ENCODE data around the gene CNST. TPM values are rescaled to one million over a fixed set of nuclear protein-coding genes. Genes with fewer than 3 reads are reported as not detected.
A peak's percentile ranks its signal among the peaks of the same experiment; 100 is the strongest.
"Not testable (repeated sequence)": the region's sequence is repeated elsewhere in the genome, so short reads cannot be mapped to it uniquely, and the experiment has no call there.

Gene CNST
- total RNA-seq, 1 donor from 2014 or later = 12.3 TPM

- Histone ChIP-seq H3K27me3 (ENCODE audit: control insufficient read depth, insufficient read depth, low read length) (no peaks in the 10 kb centered on the region), H3K36me3 (ENCODE audit: control insufficient read depth, insufficient read depth, low read length) (no peaks in the 10 kb centered on the region), H3K4me3 (ENCODE audit: low read depth, low read length) (peak overlapping the region; percentile 23)
- TF ChIP-seq, protein P1, sequence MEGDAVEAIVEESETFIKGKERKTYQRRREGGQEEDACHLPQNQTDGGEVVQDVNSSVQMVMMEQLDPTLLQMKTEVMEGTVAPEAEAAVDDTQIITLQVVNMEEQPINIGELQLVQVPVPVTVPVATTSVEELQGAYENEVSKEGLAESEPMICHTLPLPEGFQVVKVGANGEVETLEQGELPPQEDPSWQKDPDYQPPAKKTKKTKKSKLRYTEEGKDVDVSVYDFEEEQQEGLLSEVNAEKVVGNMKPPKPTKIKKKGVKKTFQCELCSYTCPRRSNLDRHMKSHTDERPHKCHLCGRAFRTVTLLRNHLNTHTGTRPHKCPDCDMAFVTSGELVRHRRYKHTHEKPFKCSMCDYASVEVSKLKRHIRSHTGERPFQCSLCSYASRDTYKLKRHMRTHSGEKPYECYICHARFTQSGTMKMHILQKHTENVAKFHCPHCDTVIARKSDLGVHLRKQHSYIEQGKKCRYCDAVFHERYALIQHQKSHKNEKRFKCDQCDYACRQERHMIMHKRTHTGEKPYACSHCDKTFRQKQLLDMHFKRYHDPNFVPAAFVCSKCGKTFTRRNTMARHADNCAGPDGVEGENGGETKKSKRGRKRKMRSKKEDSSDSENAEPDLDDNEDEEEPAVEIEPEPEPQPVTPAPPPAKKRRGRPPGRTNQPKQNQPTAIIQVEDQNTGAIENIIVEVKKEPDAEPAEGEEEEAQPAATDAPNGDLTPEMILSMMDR (IDR thresholded peaks at IDR 0.05; ENCODE audit: insufficient read depth, low read length, poor library complexity, severe bottlenecking) = peak; percentile 84
- DNase-seq (ENCODE audit: low read depth) = peak; percentile 29
These were observed 123.3 kb downstream of the CNST start for GRCh38 chr1:246689409-246690008.

- Histone ChIP-seq H3K27me3 (ENCODE audit: control insufficient read depth, insufficient read depth, low read length) (no peaks in the 10 kb centered on the region), H3K4me3 (ENCODE audit: low read depth, low read length) (no peak overlapping the region), H3K36me3 (ENCODE audit: control insufficient read depth, insufficient read depth, low read length) (no peaks in the 10 kb centered on the region)
- no peak for DNase-seq (ENCODE audit: low read depth)
- TF ChIP-seq, protein P1 (IDR thresholded peaks at IDR 0.05; ENCODE audit: insufficient read depth, low read length, poor library complexity, severe bottlenecking) = no peak
These were observed 123.8 kb downstream of the CNST start for GRCh38 chr1:246690100-246690499.

DNA sequence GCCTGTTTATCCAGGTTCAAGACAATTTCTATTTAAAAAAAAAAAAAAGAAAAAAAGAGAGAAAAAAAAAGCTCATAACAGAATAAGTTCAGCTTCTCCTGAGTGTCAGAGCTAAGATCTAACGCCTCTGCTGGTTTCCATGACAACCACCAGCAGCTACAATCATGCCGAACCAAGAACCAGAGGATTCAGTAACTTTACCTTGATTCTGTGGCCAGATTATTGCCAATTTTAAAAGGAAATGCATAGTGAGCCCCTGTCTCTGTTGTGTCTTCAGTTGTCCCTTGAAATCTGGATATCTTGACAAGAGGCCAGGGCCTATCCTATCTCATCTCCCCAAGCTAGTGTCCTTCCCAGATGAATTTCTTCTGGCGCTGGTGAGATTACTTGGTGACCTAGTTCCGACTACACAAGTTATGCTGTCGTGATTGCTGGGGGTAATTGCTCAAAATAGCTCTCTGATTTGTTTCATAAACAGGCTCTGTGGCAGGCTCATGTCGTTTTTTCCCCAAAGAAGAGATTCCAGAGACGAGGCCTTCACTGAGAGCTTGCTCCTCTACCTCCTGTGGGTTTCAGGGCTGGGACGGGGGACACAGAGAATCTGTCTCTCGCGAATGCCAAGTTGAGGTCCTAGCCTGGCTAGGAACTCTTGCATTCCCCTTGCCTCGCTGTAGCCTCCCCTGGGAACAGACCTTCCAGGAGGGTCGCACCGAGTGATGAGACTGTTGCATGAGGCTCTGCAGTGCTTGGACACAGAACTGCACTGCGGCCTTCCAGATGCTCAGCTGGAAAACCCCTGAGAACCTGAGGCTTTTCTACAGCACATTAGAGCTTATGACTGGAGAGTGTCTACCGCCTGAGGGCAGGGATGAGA, 125.6 kb downstream of the CNST start:
- no peaks in the 10 kb centered on the region for H3K36me3 ChIP-seq (ENCODE audit: control insufficient read depth, insufficient read depth, low read length)

DNA sequence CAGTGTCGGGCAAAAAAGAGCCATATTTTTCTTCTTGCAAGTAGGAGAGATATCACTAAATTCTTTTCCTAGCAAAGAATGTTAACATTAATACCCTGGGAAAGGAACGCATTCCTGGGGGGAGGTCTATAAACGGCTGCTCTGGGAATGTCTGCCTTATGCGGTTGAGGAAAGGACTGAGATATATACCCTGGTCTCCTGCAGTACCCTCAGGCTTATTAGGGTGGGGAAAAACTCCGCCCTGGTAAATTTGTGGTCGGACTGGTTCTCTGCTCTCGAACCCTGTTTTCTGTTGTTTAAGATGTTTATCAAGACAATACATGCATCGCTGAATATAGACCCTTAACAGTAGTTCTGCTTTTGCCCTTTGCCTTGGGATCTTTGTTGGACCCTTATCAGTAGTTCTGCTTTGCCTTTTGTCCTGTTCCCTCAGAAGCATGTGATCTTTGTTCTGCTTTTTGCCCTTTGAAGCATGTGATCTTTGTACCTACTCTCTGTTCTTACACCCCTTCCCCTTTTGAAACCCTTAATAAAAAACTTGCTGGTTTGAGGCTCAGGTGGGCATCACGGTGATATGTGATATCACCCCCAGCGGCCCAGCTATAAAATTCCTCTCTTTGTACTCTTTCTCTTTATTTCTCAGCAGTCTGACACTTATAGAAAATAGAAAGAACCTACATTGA, 128.1 kb downstream of the CNST start:
- H3K27me3 ChIP-seq (ENCODE audit: control insufficient read depth, insufficient read depth, low read length); H3K4me3 ChIP-seq (ENCODE audit: low read depth, low read length); H3K36me3 ChIP-seq (ENCODE audit: control insufficient read depth, insufficient read depth, low read length); DNase-seq (ENCODE audit: low read depth): not testable (repeated sequence)

More for the DNA sequence above, 125.6 kb downstream of the CNST start:
- TF ChIP-seq, protein P1 (IDR thresholded peaks at IDR 0.05; ENCODE audit: insufficient read depth, low read length, poor library complexity, severe bottlenecking) = no peak
- no peak overlapping the region for H3K4me3 ChIP-seq (ENCODE audit: low read depth, low read length)
- no peaks in the 10 kb centered on the region for H3K27me3 ChIP-seq (ENCODE audit: control insufficient read depth, insufficient read depth, low read length)
- DNase-seq (ENCODE audit: low read depth) = no peak

- Histone ChIP-seq H3K27me3 (ENCODE audit: control insufficient read depth, insufficient read depth, low read length) (no peaks in the 10 kb centered on the region), H3K4me3 (ENCODE audit: low read depth, low read length) (no peak overlapping the region), H3K36me3 (ENCODE audit: control insufficient read depth, insufficient read depth, low read length) (no peaks in the 10 kb centered on the region)
- TF ChIP-seq, protein P1 (IDR thresholded peaks at IDR 0.05; ENCODE audit: insufficient read depth, low read length, poor library complexity, severe bottlenecking) = no peak
- DNase-seq (ENCODE audit: low read depth) = peak; percentile 19
These were observed 128.9 kb downstream of the CNST start for GRCh38 chr1:246695136-246695535.

DNA sequence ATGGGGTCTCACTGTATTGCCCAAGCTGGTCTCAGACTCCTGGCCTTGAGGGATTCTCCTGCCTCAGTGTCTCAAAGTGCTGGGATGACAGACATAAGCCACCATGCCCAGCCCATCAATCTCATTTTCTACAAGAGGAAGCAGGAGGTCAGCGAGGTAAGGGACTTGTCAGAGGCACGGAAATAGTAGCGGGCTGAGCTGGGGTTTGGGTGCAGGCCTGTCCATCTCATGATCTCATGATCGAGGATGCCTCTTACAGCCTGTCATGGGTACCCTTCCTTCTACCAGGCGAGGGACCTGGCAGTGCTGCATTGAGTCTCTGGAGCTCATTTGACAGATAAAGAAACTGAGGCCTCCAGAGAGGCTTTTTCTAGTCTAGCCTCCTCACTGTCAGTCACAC, 129.4 kb downstream of the CNST start:
- no peak for DNase-seq (ENCODE audit: low read depth)
- TF ChIP-seq, protein P1 (IDR thresholded peaks at IDR 0.05; ENCODE audit: insufficient read depth, low read length, poor library complexity, severe bottlenecking) = no peak
- H3K27me3 ChIP-seq (ENCODE audit: control insufficient read depth, insufficient read depth, low read length) = no peaks in the 10 kb centered on the region
- H3K4me3 ChIP-seq (ENCODE audit: low read depth, low read length) = no peak overlapping the region
- H3K36me3 ChIP-seq (ENCODE audit: control insufficient read depth, insufficient read depth, low read length) = no peaks in the 10 kb centered on the region

Data from kidney epithelial cell (primary cell).